PC-3 (cell line): ENCODE measurements around the gene DLGAP1.

Experiments used
- EZH2 ChIP-seq: fragments of 300-600 bp; sonication (generic); IDR thresholded peaks from one replicate; pipeline ENCODE4 v1.6.1; 2017; ENCODE audit warnings: antibody characterized with exemption, mild to moderate bottlenecking, low read length; ENCODE audit not compliant: unreplicated experiment
- EZH2phosphoT487 ChIP-seq: fragments of 300-600 bp; sonication (generic); IDR thresholded peaks from 2 replicates; pipeline ENCODE4 v1.6.1; 2018; ENCODE audit warnings: mild to moderate bottlenecking, antibody characterized with exemption, low read length, borderline replicate concordance
- TF ChIP-seq, protein P1 (sequence below): fragments of 300-600 bp; sonication (generic); conservative IDR thresholded peaks from 2 replicates; pipeline ENCODE4 v1.5.1; 2017; ENCODE audit warnings: antibody characterized with exemption, low read depth, mild to moderate bottlenecking, low read length

DNA sequence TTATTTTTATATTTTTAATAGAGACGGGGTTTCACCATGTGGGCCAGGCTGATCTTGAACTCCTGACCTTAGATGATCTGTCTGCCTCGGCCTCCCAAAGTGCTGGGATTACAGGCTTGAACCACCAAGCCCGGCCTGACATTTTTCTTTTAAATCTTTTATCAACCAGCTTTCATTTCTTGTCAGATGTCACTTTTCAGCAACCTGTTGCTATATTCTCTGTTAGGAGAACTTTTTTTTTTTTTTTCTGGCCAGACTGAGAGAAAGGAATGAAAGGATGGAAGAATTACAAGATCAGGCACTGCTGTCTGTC, 858.8 kb downstream of the DLGAP1 start:
- TF ChIP-seq, protein P1, sequence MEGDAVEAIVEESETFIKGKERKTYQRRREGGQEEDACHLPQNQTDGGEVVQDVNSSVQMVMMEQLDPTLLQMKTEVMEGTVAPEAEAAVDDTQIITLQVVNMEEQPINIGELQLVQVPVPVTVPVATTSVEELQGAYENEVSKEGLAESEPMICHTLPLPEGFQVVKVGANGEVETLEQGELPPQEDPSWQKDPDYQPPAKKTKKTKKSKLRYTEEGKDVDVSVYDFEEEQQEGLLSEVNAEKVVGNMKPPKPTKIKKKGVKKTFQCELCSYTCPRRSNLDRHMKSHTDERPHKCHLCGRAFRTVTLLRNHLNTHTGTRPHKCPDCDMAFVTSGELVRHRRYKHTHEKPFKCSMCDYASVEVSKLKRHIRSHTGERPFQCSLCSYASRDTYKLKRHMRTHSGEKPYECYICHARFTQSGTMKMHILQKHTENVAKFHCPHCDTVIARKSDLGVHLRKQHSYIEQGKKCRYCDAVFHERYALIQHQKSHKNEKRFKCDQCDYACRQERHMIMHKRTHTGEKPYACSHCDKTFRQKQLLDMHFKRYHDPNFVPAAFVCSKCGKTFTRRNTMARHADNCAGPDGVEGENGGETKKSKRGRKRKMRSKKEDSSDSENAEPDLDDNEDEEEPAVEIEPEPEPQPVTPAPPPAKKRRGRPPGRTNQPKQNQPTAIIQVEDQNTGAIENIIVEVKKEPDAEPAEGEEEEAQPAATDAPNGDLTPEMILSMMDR: no peak
- TF ChIP-seq EZH2: no peak
- no peak for TF ChIP-seq EZH2phosphoT487
